SKM-1 (cell line): ENCODE results near the gene HSD17B8.

Experiments
- DNase-seq: peaks from one replicate; lab custom pipeline; 2025; ENCODE audit not compliant: unreplicated experiment; lab: John Stamatoyannopoulos, UW

HSD17B8 gene

GRCh38 chr6:33191383-33192104 is 12.9 kb upstream of the HSD17B8 start:
- no peak for DNase-seq

- no peak for DNase-seq
These were observed 12.3 kb upstream of the HSD17B8 start, which contains the start of gene COL11A2 for GRCh38 chr6:33192105-33192646. COL11A2 (minus strand) TSS chr6:33192467; CDS start chr6:33192240, 227 bp downstream.

- no peak for DNase-seq
These were observed 11.5 kb upstream of the HSD17B8 start for GRCh38 chr6:33192671-33193602.

GRCh38 chr6:33193619-33194018 is 10.8 kb upstream of the HSD17B8 start:
- DNase-seq, result no peak

- no peak for DNase-seq
These were observed 9.9 kb upstream of the HSD17B8 start for GRCh38 chr6:33194431-33194979.

- DNase-seq, result no peak
These were observed 8.9 kb upstream of the HSD17B8 start for GRCh38 chr6:33195304-33196165.

- DNase-seq, result peak; percentile 28
These were observed 6.9 kb upstream of the HSD17B8 start for GRCh38 chr6:33197431-33198048.

GRCh38 chr6:33198159-33198852 is 6.1 kb upstream of the HSD17B8 start:
- no peak for DNase-seq

- no peak for DNase-seq
These were observed 5.5 kb upstream of the HSD17B8 start for GRCh38 chr6:33198853-33199436.

- peak; percentile 48 for DNase-seq
These were observed 4.7 kb upstream of the HSD17B8 start for GRCh38 chr6:33199687-33200218.

GRCh38 chr6:33200219-33201146 is 4.0 kb upstream of the HSD17B8 start, which contains the start of the genes RXRB and SLC39A7:
RXRB (minus strand) TSS chr6:33200665; CDS start chr6:33200476, 189 bp downstream.
SLC39A7 (plus strand) TSS chr6:33200867; CDS start chr6:33201246, 379 bp downstream.
- peak; percentile 87 for DNase-seq

- no peak for DNase-seq
These were observed 3.3 kb upstream of the HSD17B8 start for GRCh38 chr6:33201147-33201545.

- no peak for DNase-seq
These were observed 2.5 kb upstream of the HSD17B8 start for GRCh38 chr6:33201935-33202334.

- DNase-seq, result no peak
These were observed 1.7 kb upstream of the HSD17B8 start for GRCh38 chr6:33202799-33203198.

GRCh38 chr6:33203443-33204164 is 851 bp upstream of the HSD17B8 start:
- DNase-seq, result no peak

GRCh38 chr6:33204165-33204414 is 365 bp upstream of the HSD17B8 start:
- no peak for DNase-seq
